OCI-LY1 (cell line): ENCODE results near the gene FBXW5.

Source experiments
- EZH2 ChIP-seq: fragments of 200-600 bp; sonication (generic), shearing (Covaris generic); IDR thresholded peaks from 2 replicates; pipeline ENCODE4 v1.8.0; 2017; ENCODE audit warnings: borderline replicate concordance, mixed run types, mild to moderate bottlenecking, antibody characterized with exemption, low read length, moderate library complexity, mixed read lengths
- TF ChIP-seq, protein P1 (sequence below): fragments of 200-600 bp; sonication (generic), shearing (Covaris generic); IDR thresholded peaks from 2 replicates; pipeline ENCODE4 v1.5.1; 2017; ENCODE audit warnings: mild to moderate bottlenecking, antibody characterized with exemption, low read length, moderate library complexity, mixed read lengths

- TF ChIP-seq, protein P1, sequence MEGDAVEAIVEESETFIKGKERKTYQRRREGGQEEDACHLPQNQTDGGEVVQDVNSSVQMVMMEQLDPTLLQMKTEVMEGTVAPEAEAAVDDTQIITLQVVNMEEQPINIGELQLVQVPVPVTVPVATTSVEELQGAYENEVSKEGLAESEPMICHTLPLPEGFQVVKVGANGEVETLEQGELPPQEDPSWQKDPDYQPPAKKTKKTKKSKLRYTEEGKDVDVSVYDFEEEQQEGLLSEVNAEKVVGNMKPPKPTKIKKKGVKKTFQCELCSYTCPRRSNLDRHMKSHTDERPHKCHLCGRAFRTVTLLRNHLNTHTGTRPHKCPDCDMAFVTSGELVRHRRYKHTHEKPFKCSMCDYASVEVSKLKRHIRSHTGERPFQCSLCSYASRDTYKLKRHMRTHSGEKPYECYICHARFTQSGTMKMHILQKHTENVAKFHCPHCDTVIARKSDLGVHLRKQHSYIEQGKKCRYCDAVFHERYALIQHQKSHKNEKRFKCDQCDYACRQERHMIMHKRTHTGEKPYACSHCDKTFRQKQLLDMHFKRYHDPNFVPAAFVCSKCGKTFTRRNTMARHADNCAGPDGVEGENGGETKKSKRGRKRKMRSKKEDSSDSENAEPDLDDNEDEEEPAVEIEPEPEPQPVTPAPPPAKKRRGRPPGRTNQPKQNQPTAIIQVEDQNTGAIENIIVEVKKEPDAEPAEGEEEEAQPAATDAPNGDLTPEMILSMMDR, result no peak
- TF ChIP-seq EZH2, result no peak
Observed at GRCh38 chr9:136917902-136918301, 26.6 kb downstream of the FBXW5 start.
